GM18511 (cell line): ENCODE measurements around the gene YWHAH.
A peak's percentile ranks its signal among the peaks of the same experiment; 100 is the strongest.

Experiments
- ATAC-seq: cut with Tn5 transposase; IDR thresholded peaks from one replicate; pipeline ENCODE4 v1.9.1; 2021; ENCODE audit warnings: mild to moderate bottlenecking, moderate library complexity; ENCODE audit not compliant: unreplicated experiment

The YWHAH gene

DNA sequence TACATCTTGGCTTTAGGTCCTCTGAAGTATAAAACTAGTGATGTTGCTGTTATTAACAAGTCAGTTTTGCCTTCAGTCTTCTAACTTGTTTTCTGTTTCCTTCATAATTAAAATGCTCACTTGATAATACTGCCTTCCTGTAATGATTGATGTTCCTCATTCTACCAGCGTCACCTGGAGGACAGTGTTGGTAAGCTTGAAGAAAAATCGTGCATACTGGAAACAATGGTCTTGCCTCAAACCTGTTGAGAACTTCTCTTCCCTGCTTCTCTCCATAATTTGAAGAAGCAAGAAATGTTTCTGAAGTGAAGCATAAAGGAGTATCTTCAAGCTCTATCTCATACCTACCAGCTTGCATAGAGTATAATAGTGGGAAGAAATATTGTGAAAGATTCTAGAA lies 3.0 kb downstream of the YWHAH start:
- ATAC-seq, result no peak

- ATAC-seq, result no peak
Measured at GRCh38 chr22:31948002-31948401, 3.7 kb downstream of the YWHAH start.

GRCh38 chr22:31950226-31950625 lies 5.9 kb downstream of the YWHAH start:
- ATAC-seq, result no peak

DNA sequence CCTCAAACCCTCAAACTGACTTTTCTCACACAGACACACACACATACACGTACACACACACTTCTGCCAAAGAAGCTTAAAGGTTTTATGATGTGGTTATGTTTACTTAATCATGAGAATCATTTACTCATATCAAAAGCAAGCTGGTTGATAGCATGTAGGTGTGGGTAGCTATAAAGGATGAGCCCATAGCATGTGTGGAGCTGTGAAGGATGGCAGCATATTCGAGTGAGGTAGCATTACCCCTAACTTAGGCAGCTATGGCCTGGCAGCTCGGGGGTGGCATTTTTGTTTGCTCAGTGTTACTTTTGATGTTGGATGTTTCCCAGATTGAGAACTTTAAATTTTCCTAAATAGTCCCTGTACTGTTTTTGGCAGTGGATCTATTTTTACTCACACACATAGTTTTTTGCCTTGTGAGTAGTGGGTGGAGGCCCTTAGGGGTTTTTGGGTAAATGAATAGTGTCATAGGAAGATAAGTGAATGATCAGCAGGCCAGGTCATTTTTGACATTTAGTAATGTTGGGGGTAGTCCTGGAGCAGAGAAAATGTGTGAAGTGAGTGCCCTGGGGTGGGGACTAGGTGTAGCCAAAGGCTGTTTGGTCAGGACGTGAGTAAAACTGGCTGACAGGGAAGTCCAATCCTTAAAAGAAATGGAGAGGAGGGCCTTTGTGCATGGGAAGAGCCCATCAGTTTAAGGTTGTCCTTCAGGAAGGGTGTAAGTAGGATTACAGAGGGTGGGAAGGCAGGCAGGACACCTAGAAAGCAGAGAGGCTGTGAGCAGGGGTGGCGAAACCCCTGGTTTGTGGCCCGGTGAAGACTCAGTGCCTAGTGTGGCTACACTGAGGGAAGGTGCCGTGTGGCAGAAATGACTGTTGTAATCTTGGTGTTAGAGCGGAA lies 7.1 kb downstream of the YWHAH start:
- no peak for ATAC-seq

GRCh38 chr22:31952094-31952401 lies 7.7 kb downstream of the YWHAH start:
- no peak for ATAC-seq

DNA sequence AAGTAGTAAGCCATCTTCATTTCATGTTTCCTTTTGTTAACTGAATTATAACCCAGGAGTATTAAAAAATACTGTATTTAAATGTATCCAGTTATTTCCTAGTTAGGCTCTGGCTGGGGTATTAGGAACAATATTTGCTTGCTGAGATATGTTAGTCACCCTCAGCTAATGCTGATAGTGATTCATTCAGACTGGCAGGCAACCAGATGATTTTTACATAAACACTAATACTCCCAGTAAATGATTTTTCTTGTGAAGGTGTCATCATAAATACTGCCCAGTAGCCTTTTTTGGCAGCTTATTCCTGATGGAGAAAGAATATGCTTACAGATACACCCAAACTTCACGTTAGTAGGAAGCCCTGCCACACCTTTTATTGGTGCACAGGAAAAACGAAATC lies 8.1 kb downstream of the YWHAH start:
- ATAC-seq, result no peak

- ATAC-seq, result no peak
Measured at GRCh38 chr22:31953261-31953660, 8.9 kb downstream of the YWHAH start.

GRCh38 chr22:31954535-31955523 lies 10.5 kb downstream of the YWHAH start:
- ATAC-seq, result no peak

DNA sequence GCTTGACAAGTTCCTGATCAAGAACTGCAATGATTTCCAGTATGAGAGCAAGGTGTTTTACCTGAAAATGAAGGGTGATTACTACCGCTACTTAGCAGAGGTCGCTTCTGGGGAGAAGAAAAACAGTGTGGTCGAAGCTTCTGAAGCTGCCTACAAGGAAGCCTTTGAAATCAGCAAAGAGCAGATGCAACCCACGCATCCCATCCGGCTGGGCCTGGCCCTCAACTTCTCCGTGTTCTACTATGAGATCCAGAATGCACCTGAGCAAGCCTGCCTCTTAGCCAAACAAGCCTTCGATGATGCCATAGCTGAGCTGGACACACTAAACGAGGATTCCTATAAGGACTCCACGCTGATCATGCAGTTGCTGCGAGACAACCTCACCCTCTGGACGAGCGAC lies 12.0 kb downstream of the YWHAH start:
- ATAC-seq, result no peak

- ATAC-seq, result no peak
Measured at GRCh38 chr22:31957970-31958594, 13.7 kb downstream of the YWHAH start.

GRCh38 chr22:31958625-31959239 lies 14.4 kb downstream of the YWHAH start:
- ATAC-seq, result no peak

GRCh38 chr22:31960767-31961166 lies 16.4 kb downstream of the YWHAH start:
- no peak for ATAC-seq

DNA sequence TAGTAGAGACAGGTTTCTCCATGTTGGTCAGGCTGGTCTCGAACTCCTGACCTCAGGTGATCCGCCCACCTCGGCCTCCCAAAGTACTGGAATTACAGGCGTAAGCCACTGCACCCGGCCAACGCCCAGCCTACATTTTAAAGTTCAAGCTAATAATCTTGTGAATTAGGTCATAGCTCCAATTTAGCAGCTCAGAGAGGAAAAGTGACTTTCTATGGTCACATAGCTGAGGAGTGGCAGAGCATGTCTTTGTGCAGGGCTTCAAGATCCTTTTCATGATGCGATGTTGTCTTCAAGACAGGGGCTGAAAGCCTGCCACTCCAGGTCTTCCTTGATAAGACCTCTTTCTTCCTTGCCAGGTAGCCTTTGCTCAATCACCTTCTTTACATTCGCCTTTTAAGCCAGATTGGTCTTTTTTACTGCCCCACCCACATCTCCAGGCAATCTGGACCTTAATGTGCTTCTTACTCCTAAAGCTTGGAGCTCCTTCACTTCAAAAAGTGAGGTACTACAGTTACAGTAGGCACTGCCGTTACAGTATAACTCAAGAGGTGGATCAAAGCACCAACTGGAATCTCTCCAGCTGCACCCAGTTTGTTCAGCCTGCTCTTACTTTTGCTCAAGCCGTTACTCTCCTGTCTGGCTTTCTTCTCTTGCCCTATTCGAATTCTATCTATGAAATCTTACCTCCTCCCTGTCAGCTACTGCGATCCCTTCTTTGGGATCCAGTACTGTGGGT lies 18.2 kb downstream of the YWHAH start:
- ATAC-seq, result no peak

- ATAC-seq, result no peak
Measured at GRCh38 chr22:31968022-31968421, 23.7 kb downstream of the YWHAH start.

DNA sequence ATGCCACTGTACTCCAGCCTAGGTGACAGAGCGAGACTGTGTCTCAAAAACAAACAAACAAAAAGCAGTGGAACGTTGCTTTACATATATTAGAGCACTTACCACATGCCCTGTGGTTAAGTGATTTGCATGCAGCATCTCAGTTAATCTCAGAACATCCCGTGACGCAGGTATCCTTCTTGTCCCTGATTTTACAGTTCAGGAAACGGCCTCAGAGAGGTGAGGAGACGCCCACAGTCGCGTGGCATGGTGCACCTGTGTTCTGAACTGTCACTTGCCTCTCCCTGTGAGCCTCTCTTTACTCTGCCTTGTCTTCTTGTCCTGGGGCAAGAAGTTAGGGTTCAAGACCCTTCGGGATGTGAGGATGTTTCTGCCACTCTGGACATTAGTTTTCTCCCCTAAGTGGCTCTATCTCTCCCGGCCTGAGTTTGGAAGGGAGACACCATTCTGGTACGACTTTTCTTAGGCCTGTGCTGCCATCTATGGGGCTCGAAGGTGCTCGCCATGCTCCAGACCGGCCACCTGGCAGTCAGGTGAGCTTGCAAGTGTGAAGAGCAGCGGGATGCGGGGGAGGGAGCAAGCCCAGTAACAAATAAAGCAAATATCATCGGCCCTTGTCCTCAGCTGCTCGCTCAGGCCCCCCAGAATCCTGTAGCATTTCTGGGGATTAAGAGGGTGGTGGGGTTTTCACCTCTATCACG lies 25.6 kb downstream of the YWHAH start:
- peak; percentile 50 for ATAC-seq

DNA sequence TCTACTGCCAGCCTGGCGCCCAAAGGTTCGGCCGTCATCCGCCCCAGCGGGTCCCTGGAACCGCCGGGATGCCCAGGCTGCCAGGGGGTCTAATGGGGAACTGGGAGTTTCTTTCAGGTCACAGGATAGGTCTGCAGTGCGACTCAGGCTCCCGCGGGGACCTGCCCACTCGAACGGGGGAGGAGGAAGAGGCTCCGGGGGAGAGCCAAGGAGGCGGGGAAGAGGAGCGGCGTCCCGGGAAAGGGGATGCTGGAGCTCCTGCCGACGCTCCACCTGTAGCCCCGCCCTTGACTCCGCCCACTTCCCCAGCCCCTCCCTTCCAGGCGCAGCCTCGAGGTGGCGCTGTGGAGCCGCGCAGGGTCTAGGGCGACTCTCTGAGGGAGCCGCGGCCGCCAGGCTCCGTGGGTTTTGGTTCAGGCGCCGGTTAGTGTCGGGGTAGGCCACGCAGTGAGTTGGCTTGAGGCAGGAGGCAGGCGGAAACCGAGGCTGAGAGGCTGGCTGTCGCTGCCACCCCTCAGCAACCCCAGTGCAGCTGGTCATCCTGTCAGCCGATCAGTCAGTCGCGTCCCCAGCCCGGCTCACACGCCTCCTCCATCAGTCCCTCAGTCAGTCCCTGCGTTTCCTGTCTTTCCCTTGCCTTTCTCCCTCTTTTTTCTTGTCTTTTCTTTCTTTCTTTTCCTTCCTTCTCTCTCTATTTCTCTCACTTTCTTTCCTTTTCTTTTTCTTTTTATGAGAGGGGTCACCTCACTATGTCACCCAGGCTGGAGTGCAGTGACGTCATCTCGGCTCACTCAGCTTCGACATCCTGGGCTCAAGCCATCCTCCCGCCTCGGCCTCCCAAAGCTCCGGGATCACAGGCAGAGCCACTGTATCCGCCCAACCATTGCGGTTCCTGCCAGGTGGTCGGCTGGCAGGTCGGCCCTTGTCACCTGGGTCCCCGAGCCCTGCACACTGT lies 26.4 kb downstream of the YWHAH start:
- peak; percentile 83 for ATAC-seq

GRCh38 chr22:31972180-31972579 lies 27.8 kb downstream of the YWHAH start:
- no peak for ATAC-seq

DNA sequence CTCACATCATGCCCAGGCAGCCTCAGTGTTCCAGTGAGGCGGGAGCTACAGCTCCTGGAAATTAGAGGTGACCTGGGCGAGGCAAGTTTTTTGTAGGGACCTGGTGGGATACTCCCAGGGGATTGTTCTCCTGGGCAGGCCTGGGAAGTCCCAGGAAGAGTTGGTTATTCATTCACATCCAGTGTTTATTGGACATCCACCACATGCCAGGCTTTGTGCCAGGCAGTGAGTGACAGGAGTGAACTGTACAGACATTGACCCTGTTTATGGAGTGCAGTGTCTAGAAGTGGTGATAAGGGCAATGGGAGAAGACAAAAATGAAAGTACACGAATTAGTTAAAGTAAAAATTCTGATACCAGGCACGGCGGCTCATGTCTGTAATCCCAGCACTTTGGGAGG lies 29.4 kb downstream of the YWHAH start:
- no peak for ATAC-seq
